GM10847 (cell line): ENCODE measurements around the gene ACBD3.

ENCODE experiments used
- POLR2A ChIP-seq: IDR thresholded peaks from 2 replicates; pipeline ENCODE4 v1.6.1; 2011; ENCODE audit not compliant: insufficient read length; ENCODE audit errors: extremely low read depth

Gene ACBD3

DNA sequence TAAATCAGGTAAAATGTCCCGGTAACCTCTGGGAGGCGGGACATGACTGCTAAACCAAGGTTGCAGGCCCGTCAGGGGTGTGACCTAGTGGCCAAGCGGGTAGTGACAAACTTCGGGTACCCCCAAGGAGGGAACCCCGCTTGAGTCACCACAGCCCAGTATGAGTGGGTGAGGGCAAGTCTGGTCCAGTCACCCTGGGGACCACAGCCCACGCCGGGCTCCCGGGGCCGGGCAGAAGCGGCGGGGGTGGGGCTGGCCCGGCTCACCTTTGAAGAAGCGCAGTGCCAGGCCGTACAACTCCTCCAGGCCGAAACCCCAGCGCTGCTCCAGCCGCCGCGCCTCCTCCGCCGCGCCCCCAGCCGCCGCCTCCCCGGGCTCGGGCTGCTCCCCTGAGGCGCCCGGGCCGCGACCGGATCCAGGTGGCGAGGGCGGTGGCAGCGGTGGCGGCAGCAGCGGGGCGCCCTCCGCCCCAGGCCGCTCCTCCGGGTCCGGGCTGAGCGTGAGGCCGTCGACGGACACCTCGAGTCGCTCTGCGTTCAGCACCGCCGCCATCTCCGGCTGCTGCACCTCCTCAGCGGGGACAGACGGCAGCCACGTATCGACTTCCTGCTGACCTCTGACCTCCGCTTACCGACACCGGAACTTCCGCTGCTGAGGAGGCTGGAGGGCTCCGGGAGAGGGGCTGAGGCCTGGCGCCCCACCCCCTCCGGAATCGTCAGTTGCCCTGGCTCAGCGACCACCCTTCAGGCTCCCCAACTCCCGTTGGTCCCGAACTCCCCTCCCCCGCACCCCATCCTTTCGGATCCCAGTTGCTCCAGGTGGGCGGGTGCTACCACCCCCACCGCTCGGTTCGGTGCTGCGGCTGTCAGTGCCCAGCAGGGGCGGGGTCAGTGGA, at the start of gene ACBD3:
Gene ACBD3 (minus strand): TSS at position 618 of the 895 bp plus-strand sequence. CDS start 66 bp downstream, at position 552.
- peak; percentile 95 for TF ChIP-seq POLR2A

DNA sequence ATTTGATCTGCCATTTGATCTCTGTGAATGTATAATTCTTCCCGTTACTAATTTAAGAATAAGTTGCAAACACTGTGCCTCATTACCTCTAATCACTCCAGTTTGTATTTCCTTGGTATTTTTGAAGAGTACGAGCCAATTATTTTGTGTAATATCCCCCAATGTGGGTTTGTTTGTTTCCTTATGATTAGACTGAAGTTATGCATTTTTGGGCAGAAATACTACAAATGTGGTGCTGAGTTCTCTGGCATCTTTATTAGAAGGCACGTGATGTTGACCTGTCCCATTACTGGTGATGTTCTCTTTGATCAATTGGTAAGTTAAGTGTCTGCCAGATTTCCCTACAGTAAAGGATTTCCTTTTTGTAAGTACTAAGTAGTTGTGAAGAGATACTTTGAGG, 47.3 kb upstream of the ACBD3 start:
- TF ChIP-seq POLR2A = no peak

DNA sequence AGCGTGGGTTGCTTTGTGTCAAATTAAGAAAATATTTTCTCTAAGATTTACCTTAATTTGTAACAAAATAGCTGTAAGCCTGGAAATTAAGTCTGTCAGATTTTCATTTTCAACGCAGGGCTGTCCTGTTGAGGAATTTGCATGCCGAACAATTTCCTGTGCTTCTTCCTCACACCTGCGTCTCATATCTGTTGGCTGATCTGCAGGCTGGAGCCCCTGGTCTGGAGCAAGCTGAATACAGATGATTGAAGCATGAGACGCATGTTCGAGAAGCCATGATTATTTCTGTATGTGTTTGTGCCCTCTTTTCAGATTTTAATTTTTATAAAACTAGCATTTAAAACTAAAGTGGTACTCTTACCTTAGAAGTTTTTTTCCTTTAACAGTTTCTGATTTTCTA, 46.8 kb upstream of the ACBD3 start:
- TF ChIP-seq POLR2A = no peak

DNA sequence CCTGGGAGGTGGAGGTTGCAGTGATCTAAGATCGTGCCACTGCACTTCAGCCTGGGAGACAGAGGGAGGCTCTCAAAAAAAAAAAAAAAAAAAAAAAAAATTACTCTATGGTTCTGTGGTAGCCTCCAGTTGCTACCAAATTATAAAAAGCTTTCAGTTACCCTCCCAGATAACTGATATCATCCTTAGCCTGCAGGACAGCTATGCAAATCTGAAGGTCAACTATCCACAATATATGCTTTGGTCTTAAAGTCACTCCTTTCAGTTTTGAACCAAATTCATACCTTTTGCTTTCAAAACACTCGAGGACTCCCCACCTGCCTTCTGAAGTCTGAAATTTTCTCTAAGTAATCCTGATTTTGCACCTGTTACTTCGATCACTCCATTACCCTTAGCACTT, 40.1 kb upstream of the ACBD3 start:
- TF ChIP-seq POLR2A = no peak

DNA sequence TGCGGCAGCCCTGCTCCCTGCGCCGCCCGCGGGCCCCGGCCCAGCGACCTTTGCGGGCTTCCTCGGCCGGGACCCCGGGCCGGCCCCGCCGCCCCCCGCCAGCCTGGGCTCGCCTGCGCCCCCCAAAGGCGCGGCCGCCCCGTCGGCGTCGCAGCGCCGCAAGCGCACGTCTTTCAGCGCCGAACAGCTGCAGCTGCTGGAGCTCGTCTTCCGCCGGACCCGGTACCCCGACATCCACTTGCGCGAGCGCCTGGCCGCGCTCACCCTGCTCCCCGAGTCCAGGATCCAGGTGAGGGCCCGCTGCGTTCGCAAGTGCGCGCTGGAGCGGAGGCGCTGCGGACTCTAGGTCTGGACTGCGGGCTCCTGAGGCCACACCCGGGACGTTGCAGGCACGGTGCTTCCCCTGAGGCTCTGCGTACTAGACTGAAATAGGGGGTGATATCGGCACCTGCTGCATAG, 37.3 kb upstream of the ACBD3 start:
- no peak for TF ChIP-seq POLR2A

DNA sequence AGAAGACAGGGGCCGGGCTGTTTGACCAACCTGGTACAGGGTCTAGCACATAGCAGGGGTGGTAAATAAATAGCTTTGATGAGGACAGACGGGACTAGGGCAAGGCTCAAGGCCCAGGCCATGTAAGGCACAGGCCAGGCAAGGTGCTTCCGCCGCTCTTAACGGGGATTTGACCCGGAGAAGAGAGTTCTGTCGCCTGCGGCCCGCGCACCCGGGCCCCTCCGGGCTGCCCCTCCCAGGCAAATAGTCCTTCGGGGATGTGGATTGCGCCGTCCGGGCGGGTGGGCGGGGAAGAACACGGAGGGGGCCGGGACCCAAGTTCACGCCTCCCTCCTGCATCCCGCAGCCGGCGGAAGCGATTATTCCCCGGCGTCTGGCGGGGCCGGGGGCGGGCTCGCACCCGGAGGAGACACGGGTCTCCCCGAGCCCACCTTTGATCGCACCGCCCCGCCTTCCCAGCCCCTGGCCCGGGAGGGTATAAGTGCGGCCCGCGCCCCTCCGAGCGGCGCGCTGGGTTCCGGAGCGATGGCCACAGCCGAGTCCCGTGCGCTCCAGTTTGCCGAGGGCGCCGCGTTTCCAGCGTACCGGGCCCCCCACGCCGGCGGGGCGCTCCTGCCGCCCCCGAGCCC, 36.7 kb upstream of the ACBD3 start, which contains the start of gene MIXL1:
Gene MIXL1 (plus strand): TSS at position 508 of the 629 bp plus-strand sequence. CDS start 18 bp downstream, at position 526.
- no peak for TF ChIP-seq POLR2A

DNA sequence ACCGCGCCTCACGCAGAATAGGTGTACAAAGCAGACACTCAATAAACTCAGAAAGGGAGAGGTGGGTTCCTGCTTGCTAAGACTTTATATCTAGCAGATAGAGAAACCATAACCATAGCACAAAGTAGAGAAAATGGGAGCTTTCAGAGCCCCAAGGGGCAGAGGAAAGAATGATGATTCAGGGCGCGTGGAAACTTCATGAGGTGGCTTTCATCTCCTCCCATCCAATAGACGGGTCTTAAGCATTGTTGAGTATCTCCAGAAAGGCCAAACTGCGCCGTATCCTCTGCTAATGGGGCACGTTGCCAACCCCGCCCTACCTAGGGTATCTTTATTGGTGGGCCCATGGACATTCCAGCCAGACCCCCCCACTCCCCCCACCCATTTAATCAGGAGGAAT, 36.1 kb upstream of the ACBD3 start:
- no peak for TF ChIP-seq POLR2A

DNA sequence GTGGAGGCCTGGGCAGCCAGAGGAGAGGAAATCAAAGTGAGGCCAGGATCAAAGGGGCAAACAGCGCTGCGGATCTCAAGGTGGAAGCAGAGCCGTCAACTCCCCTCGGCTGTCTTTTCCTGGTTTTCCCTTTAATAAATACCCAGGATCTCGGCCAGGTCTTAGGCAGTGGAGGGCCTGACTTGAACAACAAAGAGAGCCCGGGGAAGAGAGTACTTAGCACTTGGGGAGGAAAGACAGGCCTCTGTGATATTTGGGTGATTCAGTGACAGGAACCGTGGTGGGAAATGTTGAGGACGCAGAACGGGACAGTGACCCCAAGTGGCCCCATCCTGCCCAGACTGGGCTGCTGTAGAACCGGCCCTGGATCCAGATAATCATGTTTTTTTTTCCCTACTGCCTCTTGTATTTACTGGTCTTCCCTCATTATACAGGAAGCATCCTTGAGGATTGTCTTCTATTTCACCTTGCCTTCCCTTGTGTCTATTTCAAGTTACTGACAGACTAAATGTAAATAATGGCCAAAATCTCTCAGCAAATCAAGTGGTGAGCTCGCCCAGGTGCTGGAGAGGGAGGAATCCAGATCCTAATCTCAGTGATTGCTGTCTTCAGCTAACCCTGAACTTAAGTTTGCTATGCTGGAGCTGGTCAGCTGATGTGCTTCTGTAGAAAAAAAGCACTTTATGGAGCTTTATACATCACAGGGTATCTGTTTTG, 34.1 kb upstream of the ACBD3 start:
- no peak for TF ChIP-seq POLR2A

DNA sequence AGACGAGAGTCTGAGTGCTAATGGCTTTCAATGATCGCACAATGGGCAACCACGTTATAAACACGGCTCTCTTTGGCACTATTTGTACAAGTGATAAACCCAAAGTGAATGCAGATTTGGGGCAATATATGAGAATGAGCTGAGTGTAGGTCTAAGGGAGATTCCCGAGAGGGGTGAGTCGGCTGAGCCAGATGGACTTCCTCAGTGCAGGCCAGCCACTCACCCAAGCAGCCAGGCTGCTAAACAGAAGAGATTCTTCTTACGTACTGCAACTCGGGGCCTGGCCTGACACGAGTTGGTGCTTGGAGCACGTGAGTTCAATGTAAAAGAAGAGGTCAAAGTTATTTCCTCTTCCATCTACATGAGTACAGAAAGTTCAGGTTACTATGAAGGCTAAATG, 30.7 kb upstream of the ACBD3 start:
- TF ChIP-seq POLR2A = no peak

DNA sequence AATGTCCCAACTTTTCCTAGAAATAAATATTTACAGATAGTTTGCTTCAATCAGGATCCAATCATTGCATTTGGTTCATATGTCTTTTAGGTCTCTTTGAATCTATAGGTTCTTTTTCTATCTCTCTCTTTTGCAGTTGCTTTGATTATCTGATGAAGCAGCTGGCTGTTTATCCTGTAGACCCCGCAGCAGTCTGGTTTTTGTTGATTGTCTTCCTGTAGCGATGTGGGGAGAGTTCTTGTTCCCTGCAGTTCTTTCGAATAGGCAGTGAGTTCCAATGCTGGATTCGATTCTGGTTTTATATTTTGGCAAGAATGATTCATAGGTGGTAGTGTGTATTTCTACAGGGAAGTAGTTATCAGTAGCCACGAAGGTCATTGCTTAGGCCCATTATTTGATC, 29.5 kb upstream of the ACBD3 start:
- no peak for TF ChIP-seq POLR2A

DNA sequence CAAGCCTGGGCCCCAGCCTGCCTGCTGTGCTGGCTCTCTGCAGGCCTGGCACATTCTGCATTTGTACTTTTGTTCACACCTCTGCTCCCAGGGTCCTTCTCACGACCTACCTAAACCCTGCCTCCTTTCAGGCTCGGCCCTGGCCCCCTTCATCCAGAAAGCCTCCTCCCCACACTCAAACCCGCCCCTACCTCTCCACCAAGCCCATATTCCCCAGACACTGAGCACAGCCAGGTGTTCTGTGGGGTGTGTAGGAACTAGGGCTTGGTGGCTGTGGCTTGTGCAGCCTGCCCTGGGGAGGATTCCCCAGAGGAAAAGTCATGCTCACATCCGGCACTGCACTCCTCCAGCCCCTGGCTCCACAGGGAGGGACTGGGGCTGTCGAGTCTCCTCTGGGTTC, 28.7 kb upstream of the ACBD3 start:
- TF ChIP-seq POLR2A = no peak

DNA sequence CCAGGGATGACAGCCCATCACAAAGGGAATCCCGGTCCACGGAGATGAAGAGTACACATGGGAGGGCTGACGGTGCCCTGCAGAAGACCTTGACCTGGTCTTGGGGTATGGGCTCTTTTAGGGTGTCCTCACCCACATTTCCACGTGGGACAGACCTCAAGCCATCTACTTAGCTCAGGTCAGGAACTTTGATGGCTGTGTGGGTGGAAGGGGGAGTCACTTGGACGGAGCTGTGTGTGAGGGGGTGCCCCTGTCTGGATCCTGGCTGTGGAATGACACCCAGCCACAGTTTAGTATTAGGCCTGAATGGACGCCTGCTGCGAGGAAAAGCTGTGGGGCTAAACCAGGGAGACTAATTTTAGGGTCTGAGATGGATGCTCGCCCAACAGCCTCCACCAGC, 26.0 kb upstream of the ACBD3 start:
- TF ChIP-seq POLR2A = no peak

DNA sequence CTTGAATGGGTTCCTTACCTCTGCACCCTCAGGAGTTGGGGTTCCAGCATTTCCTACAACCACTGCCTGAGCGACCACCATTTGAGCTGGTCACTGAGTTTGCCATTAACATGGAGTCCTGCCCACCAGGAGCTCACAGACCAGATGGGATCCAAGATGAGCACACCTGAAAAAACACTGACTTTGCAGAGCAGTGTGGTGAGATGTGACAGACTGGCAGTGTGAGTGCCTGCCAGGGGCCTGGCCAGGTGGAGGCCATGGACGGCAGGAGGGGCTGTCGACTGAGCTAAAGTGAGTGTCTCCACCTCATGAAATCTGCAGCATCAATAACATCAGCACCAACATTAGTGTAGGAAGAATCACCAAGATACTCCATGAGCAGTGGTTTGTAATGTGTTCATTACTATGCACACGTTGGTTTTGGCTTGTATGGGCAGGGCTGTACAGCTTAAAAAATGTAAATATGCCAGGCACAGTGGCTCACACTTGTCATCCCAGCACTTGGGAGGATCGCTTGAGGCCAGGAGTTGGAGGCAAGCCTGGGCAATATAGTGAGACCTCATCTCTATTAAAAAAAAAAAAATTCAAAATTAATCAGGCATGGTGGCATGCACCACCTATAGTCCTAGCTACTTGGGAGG, 24.8 kb upstream of the ACBD3 start:
- TF ChIP-seq POLR2A = no peak

DNA sequence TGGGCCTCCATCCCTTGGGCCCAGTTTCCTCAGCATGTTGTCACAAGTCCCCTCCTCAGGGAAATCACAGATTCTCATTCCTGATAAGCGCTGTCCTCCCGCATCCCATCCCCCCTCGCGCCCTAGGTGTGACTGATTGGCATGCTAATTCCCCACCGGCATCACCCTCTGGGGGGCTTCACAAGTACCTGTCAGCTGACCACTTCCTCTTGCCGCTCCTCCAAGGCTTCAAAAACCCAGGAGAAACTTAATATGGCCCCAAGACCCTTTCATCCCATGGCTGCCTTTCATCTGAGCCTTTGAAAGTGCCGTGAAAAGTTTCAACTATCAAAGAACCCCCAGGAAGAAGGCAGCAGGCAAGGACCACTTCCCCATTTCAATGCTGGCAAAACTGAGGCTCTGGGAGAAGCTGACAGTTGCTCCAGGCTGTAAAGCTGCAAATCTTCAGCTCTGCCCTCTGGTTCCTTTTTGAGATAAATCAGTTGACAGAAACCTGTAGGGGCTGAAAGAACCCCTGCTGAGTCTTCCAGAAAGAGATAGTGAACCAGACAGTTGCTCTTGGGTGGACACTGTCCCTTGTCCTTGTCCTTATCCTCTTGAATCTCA, 24.1 kb upstream of the ACBD3 start:
- TF ChIP-seq POLR2A = no peak

DNA sequence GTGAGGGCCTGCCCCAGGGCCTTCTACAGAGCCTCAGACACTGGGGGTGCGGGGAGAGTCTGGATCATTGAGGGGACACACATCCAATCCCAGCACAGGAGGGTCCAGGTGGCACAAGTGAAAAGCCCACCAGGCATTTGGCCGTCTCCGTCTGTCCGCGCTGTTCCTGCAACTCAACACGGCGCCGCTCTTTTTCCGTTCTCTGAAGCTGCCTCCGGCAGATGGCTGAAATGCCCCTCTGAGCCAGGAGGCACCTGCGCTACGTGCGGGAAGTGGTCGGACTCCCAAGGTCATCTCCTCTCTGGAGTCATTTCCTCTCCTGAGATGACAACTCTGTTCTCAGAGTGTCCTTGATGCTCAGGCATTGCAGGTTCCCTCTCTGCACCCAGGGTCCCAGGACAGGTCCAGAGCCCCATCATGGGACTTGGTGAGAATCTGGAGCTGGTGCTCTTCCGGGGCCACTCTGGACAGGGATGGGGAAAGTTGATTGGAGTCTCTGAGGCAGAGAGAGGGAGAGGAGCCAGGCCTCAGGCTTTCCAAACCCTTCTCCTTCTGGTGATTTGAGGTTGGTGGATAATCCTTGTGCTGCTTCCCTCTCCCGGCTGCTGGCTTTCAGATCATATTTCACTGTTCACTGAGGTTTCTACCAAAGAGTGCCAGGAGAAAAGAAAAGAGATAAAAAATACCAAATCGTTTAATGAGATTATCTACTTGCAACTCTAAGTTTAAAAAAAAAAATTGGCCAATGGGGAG, 22.9 kb upstream of the ACBD3 start:
- no peak for TF ChIP-seq POLR2A

DNA sequence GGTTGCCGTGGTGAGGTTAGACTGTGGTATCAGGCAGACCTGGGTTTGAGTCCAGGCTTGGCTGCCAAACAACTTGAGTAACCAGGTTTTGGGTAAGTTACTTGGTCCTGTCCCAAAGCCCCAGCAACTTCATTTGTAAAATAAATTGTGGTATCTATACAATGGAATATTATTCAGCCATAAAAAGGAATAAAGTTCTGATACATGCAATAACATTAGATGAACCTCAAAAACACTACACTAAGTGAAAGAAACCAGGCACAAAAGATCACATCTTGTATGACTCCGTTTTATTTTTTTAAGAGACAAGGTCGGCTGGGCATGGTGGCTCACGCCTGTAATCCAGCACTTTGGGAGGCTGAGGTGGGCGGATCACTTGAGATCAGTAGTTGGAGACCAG, 20.5 kb upstream of the ACBD3 start:
- TF ChIP-seq POLR2A = no peak
